Right lobe of liver (tissue), 6 donors: Measurements from ENCODE around the gene NPPB. TPM values are rescaled to one million over a fixed set of nuclear protein-coding genes. Genes with fewer than 3 reads are reported as not detected.

Experiments
- ATAC-seq, 4 donors: fragments of 200-7000 bp; cut with Tn5 transposase; one replicate each; pipeline ENCODE4 v1.9.1; 2020; ENCODE audit warnings: mild to moderate bottlenecking in 4 of 4, moderate library complexity in 4 of 4
- DNase-seq, 3 donors: peaks; one replicate each; pipeline ENCODE4 v3.0.0-alpha.2; 2020
- H3K27ac ChIP-seq, 3 donors: fragments of 200-600 bp; one replicate each; pipeline ENCODE4 v1.8.0; 2022
- H3K27me3 ChIP-seq, 2 donors: fragments of 200-600 bp; one replicate each; pipeline ENCODE4 v1.8.0; 2022
- H3K36me3 ChIP-seq, 4 donors: fragments of 200-600 bp; sonication (generic) in 1 of 4; one replicate each; pipeline versions ENCODE4 v1.5.1 to v1.8.0; 2017 to 2022; ENCODE audit warnings: control low read depth in 1 of 4
- H3K4me1 ChIP-seq, 4 donors: fragments of 200-600 bp; sonication (generic) in 1 of 4; one replicate each; pipeline versions ENCODE4 v1.5.1 to v1.8.0; 2017 to 2022; ENCODE audit warnings: control low read depth in 1 of 4
- H3K4me3 ChIP-seq, 3 donors: fragments of 200-600 bp; one replicate each; pipeline ENCODE4 v1.8.0; 2022
- H3K9me3 ChIP-seq, 4 donors: fragments of 200-600 bp; sonication (generic) in 1 of 4; one replicate each; pipeline versions ENCODE4 v1.5.1 to v1.8.0; 2017 to 2022; ENCODE audit warnings: control low read depth in 1 of 4
- CTCF ChIP-seq, 4 donors: fragments of 200-600 bp in 3 of 4; fragments of 450-650 bp in 1 of 4; IDR thresholded peaks; one replicate each; pipeline versions ENCODE4 v1.5.1 to v1.8.0; 2016 to 2022; ENCODE audit warnings: antibody characterized with exemption in 4 of 4, mild to moderate bottlenecking in 2 of 4
- POLR2A ChIP-seq: fragments of 450-650 bp; IDR thresholded peaks from one replicate; pipeline ENCODE4 v1.6.1; 2017; ENCODE audit warnings: antibody characterized with exemption, mild to moderate bottlenecking
- WGBS: methylation state at CpG from one replicate; pipeline ENCODE4 v1.1.6; 2018; ENCODE audit warnings: low coverage, low lambda C conversion rate; ENCODE audit not compliant: insufficient coverage; ENCODE audit errors: missing lambda C conversion rate; 5-methylcytosine and 5-hydroxymethylcytosine counted together
- intact Hi-C, 2 donors: fragments of 100-400 bp; cut with DNase I; formaldehyde crosslinking; loops; one replicate each; pipeline versions ENCODE4 v1.11.2 to v1.14.1; 2022
- total RNA-seq, 6 experiments: library from RNA; depleted of rRNA in 2 of 6; stranded (reverse); fragments of >200 nt in 2 of 6; fragmentation: NEBNext Ultra II Directional in 3 of 6; extraction: Animal tissue kit (Norgen Biotek cat#: 25700) in 3 of 6; gene quantifications; one replicate each; pipeline versions ENCODE4 v1.1.0 to v1.2.4, GENCODE V29; 2016 to 2023
- donor health status: DM: no; HTN: yes; CAD: no.
- donor health status: DM: no; HTN: no; CAD: no.
- donor health status: DM: no; HTN: no; CAD: no.
- donor health status: DM: no; HTN: yes; CAD: no.
- donor health status: DM: no; HTN: yes; CAD: no.

NPPB gene
- total RNA-seq, 6 experiments from 2014 or later = 0.44 TPM; not detected in 5

- Histone ChIP-seq H3K36me3 (peaks cover 2 to 67% (median 24%) of the 10 kb centered on the region in 4 donors), H3K4me3 (no peak overlapping the region), H3K4me1 (peaks cover 0 to 48% (median 25%) of the 10 kb centered on the region in 4 donors), H3K9me3 (no peaks in the 10 kb centered on the region), H3K27ac (peak overlapping the region in 2 of 3 donors; percentile 59 to 87), H3K27me3 (no peaks in the 10 kb centered on the region)
- intact Hi-C loops = loop anchor here (2.0 to 10.0 kb wide), 3 partner anchors 54 to 129 kb away; no protein-coding TSS in a partner anchor
- ATAC-seq (peak; percentile 69 to 74 (median 70)), DNase-seq (peak; percentile 81 to 85 (median 82))
- WGBS = 16% methylated on average over 9 of the region's 40 CpGs
- TF ChIP-seq CTCF (IDR thresholded peaks at IDR 0.05) = peak; percentile 97 to 99 (median 98)
- TF ChIP-seq POLR2A = no peak
Observed at GRCh38 chr1:11838349-11839272, 20.1 kb downstream of the NPPB start.

DNA sequence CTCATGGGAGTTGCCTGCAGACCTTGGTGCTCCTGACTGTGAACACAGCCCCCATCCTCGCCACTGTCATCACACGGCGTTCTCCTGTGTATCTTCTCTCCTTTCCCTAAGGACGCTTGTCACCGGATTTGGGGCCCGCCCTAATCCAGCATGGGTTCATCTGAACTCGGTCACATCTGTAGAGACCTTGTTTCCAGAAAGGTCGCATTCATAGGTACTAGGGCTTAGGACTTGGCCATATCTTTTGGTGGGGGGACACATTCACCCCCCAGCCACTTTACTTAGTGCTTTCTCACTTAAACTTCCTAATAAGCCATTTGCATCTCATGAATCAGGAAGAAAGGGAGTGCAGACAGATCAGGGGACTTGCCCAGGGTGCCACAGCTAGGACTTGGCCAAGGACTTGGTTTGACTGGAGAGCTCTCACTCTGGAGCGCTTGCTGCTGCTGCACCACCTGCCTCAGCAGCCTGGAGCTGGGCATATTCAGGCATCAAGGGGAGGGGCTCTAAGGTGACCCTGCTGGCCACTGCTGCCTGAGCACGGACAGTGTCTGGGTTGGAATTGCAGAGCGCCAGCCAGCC, 20.9 kb downstream of the NPPB start:
- peaks cover 2 to 70% (median 28%) of the 10 kb centered on the region in 4 donors for H3K36me3 ChIP-seq
- TF ChIP-seq POLR2A (no peak), CTCF (IDR thresholded peaks at IDR 0.05) (no peak)
- no peaks in the 10 kb centered on the region for H3K9me3 ChIP-seq
- ATAC-seq = no peak
- intact Hi-C loops = loop anchor here (2.0 to 10.0 kb wide), 3 partner anchors 55 to 129 kb away; no protein-coding TSS in a partner anchor
- no peaks in the 10 kb centered on the region for H3K27me3 ChIP-seq
- H3K4me1 ChIP-seq = peaks cover 0 to 41% (median 21%) of the 10 kb centered on the region in 4 donors
- no peak overlapping the region for H3K27ac ChIP-seq
- no peak overlapping the region for H3K4me3 ChIP-seq
- no peak for DNase-seq
- WGBS = 74% methylated on average over 9 of the region's 11 CpGs

DNA sequence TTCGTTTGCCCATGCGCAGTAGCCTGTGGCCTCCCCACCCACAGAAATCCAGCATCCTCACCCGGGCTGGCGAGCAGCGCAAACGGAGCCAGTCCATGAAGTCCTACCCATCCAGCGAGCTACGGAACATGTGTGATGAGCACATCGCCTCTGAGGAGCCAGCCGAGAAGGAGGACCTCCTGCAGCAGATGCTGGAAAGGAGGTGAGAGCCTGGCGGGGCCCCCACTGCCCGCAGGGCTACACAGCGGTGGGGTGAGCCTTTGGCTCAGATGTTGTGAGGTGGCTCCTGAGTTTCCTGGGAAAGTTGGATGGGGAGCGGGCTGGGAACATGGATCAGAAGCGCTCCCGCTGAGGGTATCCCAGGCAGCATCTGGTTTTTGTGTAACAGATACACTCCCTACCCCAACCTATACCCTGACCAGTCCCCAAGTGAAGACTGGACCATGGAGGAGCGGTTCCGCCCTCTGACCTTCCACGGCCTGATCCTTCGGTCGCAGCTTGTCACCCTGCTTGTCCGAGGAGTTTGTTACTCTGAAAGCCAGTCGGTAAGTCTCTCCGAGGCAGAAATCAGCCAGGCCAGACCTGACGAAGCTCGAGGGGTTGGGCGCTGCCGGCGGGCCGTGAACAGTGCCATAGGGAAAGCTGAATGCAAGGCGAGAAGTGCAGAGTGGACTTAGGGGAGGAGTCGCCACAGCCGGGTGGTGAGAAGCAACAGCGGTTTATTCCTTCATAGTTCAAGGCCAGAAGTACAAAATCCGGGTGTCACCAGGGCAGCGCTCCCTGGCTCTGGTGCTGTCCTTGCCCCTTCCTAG, 21.6 kb downstream of the NPPB start:
- no peak for TF ChIP-seq POLR2A
- TF ChIP-seq CTCF (IDR thresholded peaks at IDR 0.05) = no peak
- DNase-seq (no peak), ATAC-seq (no peak)
- no peak overlapping the region for H3K4me3 ChIP-seq
- no peaks in the 10 kb centered on the region for H3K27me3 ChIP-seq
- H3K27ac ChIP-seq = no peak overlapping the region
- H3K36me3 ChIP-seq = peaks cover 2 to 76% (median 28%) of the 10 kb centered on the region in 4 donors
- WGBS = 60% methylated on average over 16 of the region's 36 CpGs
- H3K9me3 ChIP-seq = no peaks in the 10 kb centered on the region
- peaks cover 0 to 35% (median 19%) of the 10 kb centered on the region in 4 donors for H3K4me1 ChIP-seq
- intact Hi-C loops = loop anchor here (2.0 to 10.0 kb wide), 3 partner anchors 56 to 130 kb away; no protein-coding TSS in a partner anchor
